IPS-18a (cell line): ENCODE measurements around the gene IRGC.

Source experiments
- H3K27ac ChIP-seq: one replicate; pipeline ENCODE4 v1.5.1; 2013; ENCODE audit warnings: low read length
- H3K27me3 ChIP-seq: one replicate; pipeline ENCODE4 v1.6.1; 2013; ENCODE audit warnings: mild to moderate bottlenecking, low read length; ENCODE audit not compliant: control insufficient read depth, insufficient read depth
- H3K36me3 ChIP-seq: one replicate; pipeline ENCODE4 v1.6.1; 2013; ENCODE audit warnings: low read depth, low read length; ENCODE audit not compliant: control insufficient read depth
- H3K4me1 ChIP-seq: one replicate; pipeline ENCODE4 v1.6.1; 2013; ENCODE audit warnings: low read depth, low read length; ENCODE audit not compliant: control insufficient read depth
- H3K4me3 ChIP-seq: one replicate; pipeline ENCODE4 v1.5.1; 2013; ENCODE audit warnings: low read length
- H3K9ac ChIP-seq: one replicate; pipeline ENCODE4 v1.6.1; 2013; ENCODE audit warnings: mild to moderate bottlenecking, low read length, moderate library complexity
- H3K9me3 ChIP-seq: one replicate; pipeline ENCODE4 v1.6.1; 2013; ENCODE audit warnings: low read depth, low read length; ENCODE audit not compliant: control insufficient read depth

The IRGC gene

DNA sequence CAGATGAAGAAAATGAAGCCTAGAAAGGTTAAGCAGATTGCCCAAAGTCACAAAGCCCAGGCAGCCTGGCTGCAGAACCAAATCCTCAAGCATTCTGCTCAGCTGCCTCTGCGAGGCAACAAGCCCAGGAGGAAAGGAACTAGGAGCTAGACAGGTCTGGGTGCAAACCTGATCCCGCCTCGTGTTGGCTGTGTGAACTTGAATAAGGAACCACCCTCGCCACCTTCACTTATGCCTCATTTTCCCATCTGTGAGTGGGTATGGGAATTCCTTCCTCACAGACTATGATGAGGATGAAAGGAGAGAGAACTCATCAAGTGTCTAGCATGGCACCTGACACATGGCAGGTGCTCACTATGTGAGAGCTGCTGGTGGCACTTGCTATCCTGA, 32.3 kb downstream of the IRGC start:
- H3K4me1 ChIP-seq = no peaks in the 10 kb centered on the region
- H3K27ac ChIP-seq = no peak overlapping the region
- no peak overlapping the region for H3K9ac ChIP-seq
- no peaks in the 10 kb centered on the region for H3K9me3 ChIP-seq
- peaks cover 53% of the 10 kb centered on the region for H3K36me3 ChIP-seq
- no peak overlapping the region for H3K4me3 ChIP-seq
- no peaks in the 10 kb centered on the region for H3K27me3 ChIP-seq

DNA sequence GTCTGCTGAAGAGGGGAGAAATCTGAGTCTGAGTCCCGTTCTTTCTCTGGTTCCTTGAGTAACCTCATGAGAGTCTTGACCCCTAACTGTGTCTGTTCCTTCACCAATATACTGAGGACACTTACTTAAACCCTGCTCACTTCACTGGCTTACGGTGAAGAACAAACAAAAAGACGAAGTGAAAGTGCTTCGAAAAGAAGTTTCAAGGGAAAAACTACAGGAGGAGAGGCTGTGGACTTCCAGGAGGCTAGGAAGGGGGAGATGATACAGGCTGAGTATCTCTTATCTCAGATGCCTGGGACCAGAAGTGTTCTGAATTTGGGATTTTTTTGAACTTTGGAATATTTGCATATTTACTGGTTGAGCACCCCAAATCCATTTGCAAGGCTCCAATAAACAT, 32.8 kb downstream of the IRGC start:
- H3K4me1 ChIP-seq = no peaks in the 10 kb centered on the region
- peaks cover 51% of the 10 kb centered on the region for H3K36me3 ChIP-seq
- no peak overlapping the region for H3K27ac ChIP-seq

DNA sequence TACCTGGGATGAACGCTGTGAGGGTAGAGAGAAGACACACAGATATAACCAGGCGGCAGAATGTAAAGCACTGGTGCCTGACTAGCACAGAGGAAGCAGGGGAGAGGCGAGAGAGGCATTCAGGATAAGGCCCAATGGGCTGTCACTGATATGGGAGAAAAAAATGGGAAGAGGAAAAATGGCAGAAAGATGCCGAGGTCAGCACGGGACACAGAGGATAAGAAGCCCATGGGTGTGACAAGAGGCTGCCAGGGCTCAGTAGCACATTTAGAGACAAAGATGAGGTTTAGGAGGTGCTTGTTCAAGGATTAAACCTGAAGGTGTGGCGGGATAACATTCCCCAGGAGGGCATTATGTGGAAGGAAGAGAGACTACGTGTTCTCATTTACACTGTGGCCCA, 33.3 kb downstream of the IRGC start:
- Histone ChIP-seq H3K27me3 (no peaks in the 10 kb centered on the region), H3K4me1 (no peaks in the 10 kb centered on the region), H3K4me3 (no peak overlapping the region), H3K36me3 (peaks cover 47% of the 10 kb centered on the region), H3K9ac (no peak overlapping the region), H3K27ac (no peak overlapping the region), H3K9me3 (no peaks in the 10 kb centered on the region)

More for the DNA sequence above, 32.8 kb downstream of the IRGC start:
- no peaks in the 10 kb centered on the region for H3K27me3 ChIP-seq
- H3K9ac ChIP-seq = no peak overlapping the region
- no peaks in the 10 kb centered on the region for H3K9me3 ChIP-seq
- H3K4me3 ChIP-seq = no peak overlapping the region

DNA sequence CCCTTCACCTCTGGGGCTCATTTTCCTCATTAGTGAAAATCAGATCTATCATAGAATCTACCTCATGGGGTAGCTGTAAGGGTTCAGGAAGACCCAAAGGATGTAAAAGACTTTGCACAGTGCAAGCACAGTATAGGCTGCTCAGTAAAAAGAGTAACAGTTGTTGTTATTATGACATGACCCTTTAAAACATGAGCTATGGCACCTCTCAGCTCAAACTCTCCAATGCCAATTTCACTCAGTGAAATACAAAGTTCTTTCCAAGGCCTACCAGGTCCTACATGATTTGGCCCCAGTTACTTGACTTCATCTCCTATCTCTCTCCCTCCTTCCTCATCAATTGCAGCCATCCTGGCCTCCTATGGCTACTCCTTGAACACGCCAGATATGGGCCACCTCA, 34.0 kb downstream of the IRGC start:
- no peaks in the 10 kb centered on the region for H3K27me3 ChIP-seq
- no peak overlapping the region for H3K27ac ChIP-seq
- no peaks in the 10 kb centered on the region for H3K9me3 ChIP-seq
- H3K36me3 ChIP-seq = peaks cover 40% of the 10 kb centered on the region
- no peaks in the 10 kb centered on the region for H3K4me1 ChIP-seq
- no peak overlapping the region for H3K9ac ChIP-seq
- H3K4me3 ChIP-seq = no peak overlapping the region

DNA sequence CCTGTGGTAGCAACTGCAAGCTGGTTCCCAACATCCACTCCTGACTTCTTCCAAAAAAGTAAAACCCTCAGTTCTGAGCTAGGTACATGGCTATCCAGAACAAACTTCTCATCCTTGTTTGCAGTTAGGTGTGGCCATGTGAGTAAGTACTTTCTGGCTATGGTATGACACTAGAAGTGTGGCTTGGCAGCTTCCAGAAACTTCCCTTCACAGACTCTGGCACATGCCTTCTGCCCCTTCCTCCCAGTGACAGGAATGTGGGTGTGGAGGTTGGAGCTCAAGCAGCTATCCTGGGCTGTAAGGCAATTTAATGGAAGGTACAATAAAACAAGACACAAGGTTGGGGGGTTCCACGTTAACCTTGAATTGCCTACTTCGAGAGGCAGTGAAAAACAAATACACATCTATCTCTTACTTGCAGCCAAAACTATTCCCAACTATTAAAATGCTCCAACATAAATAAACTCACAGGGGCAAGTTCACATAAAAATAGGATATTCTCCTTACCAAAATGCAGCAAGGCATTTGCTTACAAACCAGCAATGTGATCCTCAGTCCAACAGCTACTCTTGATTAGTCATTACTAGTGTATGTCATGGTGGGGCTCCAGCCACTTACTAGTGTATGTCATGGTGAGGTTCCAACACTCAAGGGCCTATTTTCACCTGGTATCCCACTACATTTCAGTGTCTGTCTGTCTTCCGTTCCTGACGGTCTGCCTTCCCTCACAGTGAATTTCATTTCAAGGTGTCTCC, 35.8 kb downstream of the IRGC start:
- Histone ChIP-seq H3K4me3 (no peak overlapping the region), H3K4me1 (no peaks in the 10 kb centered on the region), H3K27ac (no peak overlapping the region), H3K27me3 (no peaks in the 10 kb centered on the region), H3K9me3 (no peaks in the 10 kb centered on the region), H3K36me3 (peaks cover 30% of the 10 kb centered on the region), H3K9ac (no peak overlapping the region)

DNA sequence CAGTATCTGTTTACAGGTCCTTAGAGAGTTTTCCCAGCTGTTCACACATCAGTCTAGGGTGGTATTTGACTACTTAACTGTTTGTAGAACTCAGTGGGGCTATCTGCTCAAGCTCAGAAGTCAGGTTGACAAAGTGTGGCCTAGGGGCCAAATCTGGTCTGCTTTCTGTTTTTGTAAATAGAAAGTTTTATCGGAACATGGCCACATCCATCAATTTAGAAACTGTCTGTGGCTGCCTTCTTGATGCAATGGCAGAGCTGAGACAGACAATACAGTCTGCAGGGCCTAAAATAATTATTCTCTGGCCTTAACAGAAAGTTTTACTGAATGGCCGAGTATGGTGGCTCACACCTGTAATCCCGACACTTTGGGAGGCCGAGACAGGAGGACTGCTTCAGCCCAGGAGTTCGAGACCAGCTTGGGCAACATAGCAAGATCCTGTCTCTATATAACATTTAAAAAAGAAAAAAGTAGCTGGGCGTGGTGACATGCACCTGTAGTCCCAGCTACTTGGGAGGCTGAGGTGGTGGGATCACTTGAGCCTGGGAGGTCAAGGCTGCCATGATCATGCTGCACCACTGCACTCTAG, 36.5 kb downstream of the IRGC start:
- no peaks in the 10 kb centered on the region for H3K9me3 ChIP-seq
- no peak overlapping the region for H3K9ac ChIP-seq
- no peaks in the 10 kb centered on the region for H3K4me1 ChIP-seq
- peaks cover 23% of the 10 kb centered on the region for H3K36me3 ChIP-seq
- no peak overlapping the region for H3K4me3 ChIP-seq
- no peak overlapping the region for H3K27ac ChIP-seq
- H3K27me3 ChIP-seq = no peaks in the 10 kb centered on the region

DNA sequence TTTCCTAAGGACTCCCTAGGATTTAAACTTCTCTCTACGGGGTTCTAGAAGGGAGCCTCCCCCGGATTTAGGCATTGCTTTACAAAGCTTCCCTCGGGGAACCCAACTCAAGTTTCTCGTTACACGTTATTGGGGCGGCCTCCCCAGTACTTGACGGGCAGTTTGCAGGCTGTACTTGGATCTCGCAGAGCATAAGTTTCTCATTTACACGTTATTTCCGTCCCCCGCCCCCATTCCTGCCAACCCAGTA, 38.3 kb downstream of the IRGC start:
- peak overlapping the region; percentile 96 for H3K9ac ChIP-seq
- H3K36me3 ChIP-seq = peaks cover 11% of the 10 kb centered on the region
- H3K27me3 ChIP-seq = no peaks in the 10 kb centered on the region
- peaks cover 1% of the 10 kb centered on the region for H3K4me1 ChIP-seq
- peak overlapping the region; percentile 91 for H3K4me3 ChIP-seq
- H3K27ac ChIP-seq = peak overlapping the region; percentile 2
- no peaks in the 10 kb centered on the region for H3K9me3 ChIP-seq

DNA sequence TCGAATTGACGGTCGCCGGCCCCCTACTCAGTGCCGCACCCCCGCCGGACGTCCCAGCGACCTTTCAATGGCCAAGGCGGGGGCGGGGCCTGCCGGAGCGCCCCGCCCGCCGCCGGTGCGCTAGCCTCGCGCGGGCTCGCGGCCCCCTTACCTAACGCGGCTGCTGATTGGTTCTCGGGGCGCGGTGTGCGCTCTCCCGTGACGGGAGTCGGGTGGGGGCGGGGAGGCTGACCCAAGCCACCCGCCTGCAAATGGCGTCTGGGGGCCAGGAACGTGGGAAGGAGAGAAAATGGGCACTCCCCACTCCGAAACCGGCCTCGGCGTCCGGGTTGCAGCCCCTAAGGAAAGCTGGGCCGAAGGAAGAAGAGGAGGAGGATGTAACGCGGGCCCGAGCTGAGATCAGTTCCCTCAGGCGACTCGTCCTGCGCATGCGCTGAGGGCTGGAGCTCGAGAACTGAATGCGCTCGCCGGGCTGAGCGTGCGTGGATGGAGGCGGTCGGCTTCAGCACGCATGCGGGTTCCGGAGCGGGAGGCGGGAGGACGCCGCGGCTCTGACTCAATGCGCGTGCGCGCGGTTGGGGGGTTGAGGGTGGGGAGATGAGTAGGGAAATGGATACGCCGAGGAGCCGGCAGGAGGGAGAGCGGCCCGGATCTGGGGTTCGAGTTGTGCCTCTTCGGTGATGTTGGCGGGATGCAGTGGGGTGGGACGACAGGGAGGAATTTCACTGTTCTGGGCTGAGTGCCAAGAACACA, 38.8 kb downstream of the IRGC start, which contains the start of gene SMG9:
Gene SMG9, minus strand, starts transcription at position 460 of the 753 bp plus-strand sequence. CDS start 4,221 bp downstream, outside the sequence.
- Histone ChIP-seq H3K27me3 (no peaks in the 10 kb centered on the region), H3K36me3 (peaks cover 6% of the 10 kb centered on the region), H3K27ac (peak within 1 kb of the TSS; percentile 97), H3K4me3 (peak within 1 kb of the TSS; percentile 91), H3K4me1 (peaks cover 6% of the 10 kb centered on the region), H3K9me3 (no peaks in the 10 kb centered on the region), H3K9ac (peak within 1 kb of the TSS; percentile 96)

DNA sequence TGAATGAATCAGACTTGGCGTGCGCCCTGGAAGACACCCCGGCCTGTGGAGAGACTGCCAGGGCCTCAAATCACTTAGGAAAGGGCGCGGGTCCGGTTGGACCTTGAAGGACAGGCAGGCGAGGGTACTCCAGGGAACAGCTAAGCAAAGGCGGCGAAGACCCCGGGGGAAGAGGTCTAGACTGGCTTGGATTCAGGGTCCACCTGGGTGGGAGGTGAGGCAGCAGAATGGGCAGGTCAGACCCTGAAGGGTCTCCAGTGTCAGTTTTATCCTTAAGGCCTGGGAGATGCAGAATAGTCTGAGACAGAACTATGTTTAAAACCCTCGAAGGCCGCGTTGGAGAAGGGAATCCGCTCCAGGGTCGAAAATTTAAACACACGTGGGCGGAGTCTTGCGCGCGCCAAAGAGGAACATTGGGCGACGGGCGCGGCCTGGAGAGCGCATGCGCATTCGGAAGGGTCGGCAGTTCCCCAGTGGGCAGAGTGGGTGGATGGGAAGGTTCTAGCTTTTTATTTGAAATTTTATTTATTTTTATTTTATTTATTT, 39.5 kb downstream of the IRGC start:
- Histone ChIP-seq H3K36me3 (no peaks in the 10 kb centered on the region), H3K27ac (peak overlapping the region; percentile 97), H3K9me3 (no peaks in the 10 kb centered on the region), H3K4me3 (peak overlapping the region; percentile 91), H3K4me1 (peaks cover 7% of the 10 kb centered on the region), H3K27me3 (no peaks in the 10 kb centered on the region), H3K9ac (peak overlapping the region; percentile 96)

DNA sequence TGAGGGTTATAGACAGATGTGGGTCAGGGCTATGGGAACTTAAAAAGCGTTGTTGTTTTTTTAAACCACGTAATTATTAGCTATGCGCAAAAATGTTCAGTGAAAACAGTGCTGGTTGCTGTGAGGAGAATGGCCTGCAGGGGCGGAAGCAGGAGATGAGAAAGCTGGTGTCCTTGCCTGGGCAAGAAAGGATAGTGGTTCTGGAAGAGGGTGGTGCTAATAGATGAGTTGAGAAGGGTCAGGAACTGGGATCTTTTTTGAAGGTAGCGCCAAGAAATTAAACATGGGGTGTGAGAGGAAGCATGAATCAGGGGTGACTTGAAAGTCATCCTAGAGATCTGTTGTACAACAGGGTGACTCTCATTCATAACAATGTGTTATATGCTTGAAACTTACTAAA, 43.6 kb downstream of the IRGC start:
- Histone ChIP-seq H3K27ac (no peak overlapping the region), H3K27me3 (no peaks in the 10 kb centered on the region), H3K36me3 (no peaks in the 10 kb centered on the region), H3K9me3 (no peaks in the 10 kb centered on the region), H3K9ac (no peak overlapping the region), H3K4me3 (no peak overlapping the region), H3K4me1 (peaks cover 7% of the 10 kb centered on the region)

DNA sequence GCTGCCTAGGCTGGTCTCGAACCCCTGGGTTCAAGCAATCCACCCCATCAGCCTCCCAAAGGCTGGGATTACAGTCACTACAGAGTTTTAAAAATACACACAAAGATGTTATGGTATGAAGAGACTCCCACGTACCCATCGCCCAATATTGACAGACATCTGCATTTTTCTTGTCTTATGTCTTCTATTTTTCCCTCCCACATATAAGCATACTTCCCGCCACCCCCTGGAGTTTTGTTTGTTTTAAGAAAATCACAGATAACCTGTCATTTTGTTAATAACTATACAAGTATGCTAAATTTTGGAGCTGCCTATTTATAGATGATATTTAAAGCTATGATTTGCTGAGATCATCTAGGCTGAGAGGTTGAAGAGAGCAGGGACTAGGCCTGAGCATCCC, 45.1 kb downstream of the IRGC start:
- Histone ChIP-seq H3K9me3 (no peaks in the 10 kb centered on the region), H3K36me3 (no peaks in the 10 kb centered on the region), H3K27ac (no peak overlapping the region), H3K4me1 (peaks cover 7% of the 10 kb centered on the region), H3K27me3 (no peaks in the 10 kb centered on the region), H3K4me3 (no peak overlapping the region), H3K9ac (no peak overlapping the region)
